Calu3 (cell line): ENCODE measurements around the gene CDK11B. TPM values are rescaled to one million over a fixed set of nuclear protein-coding genes. Genes with fewer than 3 reads are reported as not detected.

Source experiments
- BruUV-seq: library from RNA; stranded (reverse); fragments of 400-500 nt; replicated peaks from 2 replicates; lab custom pipeline; 2021; lab: Mats Ljungman, UMichigan
- CTCF ChIA-PET: fragments of 300-600 bp; sonication (Branson Sonifier 250); formaldehyde crosslinking; loops from one replicate; lab custom pipeline; 2022; ENCODE audit warnings: antibody characterized with exemption; lab: Charles Lee
- DNase-seq: peaks from one replicate; pipeline ENCODE4 v3.0.0; 2022
- H3K27ac Mint-ChIP-seq: one replicate; pipeline ENCODE4 v1.8.0; 2022; ENCODE audit warnings: mixed read lengths; ENCODE audit not compliant: unreplicated experiment
- H3K27me3 Mint-ChIP-seq: one replicate; pipeline ENCODE4 v1.8.0; 2022; ENCODE audit warnings: mixed read lengths; ENCODE audit not compliant: unreplicated experiment
- H3K36me3 Mint-ChIP-seq: one replicate; pipeline ENCODE4 v1.8.0; 2022; ENCODE audit warnings: mild to moderate bottlenecking, moderate library complexity, mixed read lengths; ENCODE audit not compliant: insufficient read depth, unreplicated experiment
- H3K4me1 Mint-ChIP-seq: one replicate; pipeline ENCODE4 v1.8.0; 2022; ENCODE audit warnings: mild to moderate bottlenecking, low read depth, mixed read lengths; ENCODE audit not compliant: unreplicated experiment
- H3K4me3 Mint-ChIP-seq: one replicate; pipeline ENCODE4 v1.8.0; 2022; ENCODE audit warnings: mild to moderate bottlenecking, low read depth, moderate library complexity, mixed read lengths; ENCODE audit not compliant: unreplicated experiment
- H3K9me3 Mint-ChIP-seq: one replicate; pipeline ENCODE4 v1.8.0; 2022; ENCODE audit warnings: low read depth, mixed read lengths; ENCODE audit not compliant: unreplicated experiment
- CTCF ChIP-seq: fragments of 200-600 bp; IDR thresholded peaks from one replicate; pipeline ENCODE4 v1.8.0; 2022; ENCODE audit warnings: antibody characterized with exemption; ENCODE audit not compliant: unreplicated experiment
- intact Hi-C: fragments of 100-400 bp; cut with micrococcal nuclease; formaldehyde crosslinking; loops from one replicate; pipeline ENCODE4 v1.10.0; 2022; ENCODE audit not compliant: unreplicated experiment
- total RNA-seq: library from RNA; stranded (reverse); gene quantifications from 2 replicates; pipeline ENCODE4 v1.2.3, GENCODE V29; 2022

The CDK11B gene
- total RNA-seq, 1 experiment from 2014 or later: 24.2 TPM

GRCh38 chr1:1605724-1606123 lies 53.1 kb downstream of the CDK11B start:
- H3K4me3 Mint-ChIP-seq: no peak overlapping the region
- DNase-seq: no peak
- H3K36me3 Mint-ChIP-seq: peaks cover 6% of the 10 kb centered on the region
- no peaks in the 10 kb centered on the region for H3K4me1 Mint-ChIP-seq
- H3K9me3 Mint-ChIP-seq: no peaks in the 10 kb centered on the region
- peaks cover 23% of the 10 kb centered on the region for H3K27me3 Mint-ChIP-seq
- intact Hi-C loops: no loop called here
- no TSS peak for BruUV-seq
- H3K27ac Mint-ChIP-seq: no peak overlapping the region
- TF ChIP-seq CTCF: no peak
- CTCF ChIA-PET: no interaction called here

- Mint-ChIP-seq H3K9me3 (no peaks in the 10 kb centered on the region), H3K4me1 (no peaks in the 10 kb centered on the region), H3K36me3 (peaks cover 7% of the 10 kb centered on the region), H3K27me3 (peaks cover 17% of the 10 kb centered on the region), H3K27ac (no peak overlapping the region), H3K4me3 (no peak overlapping the region)
- intact Hi-C loops: no loop called here
- CTCF ChIA-PET: no interaction called here
- no peak for DNase-seq
- no peak for TF ChIP-seq CTCF
- no TSS peak for BruUV-seq
Measured at GRCh38 chr1:1605034-1605591, 53.7 kb downstream of the CDK11B start.

DNA sequence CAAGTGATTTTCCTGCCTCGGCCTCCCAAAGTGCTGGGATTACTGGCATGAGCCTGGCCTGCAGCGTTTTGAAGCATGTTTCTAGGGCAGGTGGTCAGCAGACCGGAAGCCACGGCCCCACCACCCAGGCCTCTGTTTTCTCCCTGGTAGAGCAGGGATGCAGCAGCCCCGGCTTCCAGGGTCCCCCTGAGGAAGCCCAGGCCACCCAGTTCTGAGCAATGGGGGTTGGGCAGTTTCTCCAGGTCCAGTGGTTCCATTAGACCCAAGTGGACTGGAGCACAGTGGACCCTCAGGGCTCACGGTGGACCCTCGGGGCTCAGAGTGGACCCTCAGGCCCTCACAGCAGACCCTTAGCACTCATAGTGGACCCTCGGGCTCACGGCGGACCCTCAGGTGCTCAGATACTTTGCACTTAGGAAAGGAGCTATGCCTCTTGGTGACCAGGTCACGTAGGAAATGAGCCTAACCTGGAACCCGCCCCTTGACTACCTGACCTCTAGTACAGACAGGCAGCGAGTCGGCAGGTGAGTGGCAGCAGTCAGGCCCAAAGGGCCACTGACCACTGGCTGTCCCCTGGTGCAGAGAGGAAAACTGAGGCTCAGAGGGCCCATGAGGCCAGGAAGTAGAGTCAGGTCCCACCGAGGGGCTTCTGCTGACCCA lies 54.3 kb downstream of the CDK11B start:
- no peak overlapping the region for H3K4me3 Mint-ChIP-seq
- H3K36me3 Mint-ChIP-seq: peaks cover 7% of the 10 kb centered on the region
- no peak for TF ChIP-seq CTCF
- intact Hi-C loops: no loop called here
- no peaks in the 10 kb centered on the region for H3K4me1 Mint-ChIP-seq
- no peak for DNase-seq
- peaks cover 17% of the 10 kb centered on the region for H3K27me3 Mint-ChIP-seq
- BruUV-seq: no TSS peak
- H3K27ac Mint-ChIP-seq: no peak overlapping the region
- CTCF ChIA-PET: no interaction called here
- H3K9me3 Mint-ChIP-seq: no peaks in the 10 kb centered on the region

DNA sequence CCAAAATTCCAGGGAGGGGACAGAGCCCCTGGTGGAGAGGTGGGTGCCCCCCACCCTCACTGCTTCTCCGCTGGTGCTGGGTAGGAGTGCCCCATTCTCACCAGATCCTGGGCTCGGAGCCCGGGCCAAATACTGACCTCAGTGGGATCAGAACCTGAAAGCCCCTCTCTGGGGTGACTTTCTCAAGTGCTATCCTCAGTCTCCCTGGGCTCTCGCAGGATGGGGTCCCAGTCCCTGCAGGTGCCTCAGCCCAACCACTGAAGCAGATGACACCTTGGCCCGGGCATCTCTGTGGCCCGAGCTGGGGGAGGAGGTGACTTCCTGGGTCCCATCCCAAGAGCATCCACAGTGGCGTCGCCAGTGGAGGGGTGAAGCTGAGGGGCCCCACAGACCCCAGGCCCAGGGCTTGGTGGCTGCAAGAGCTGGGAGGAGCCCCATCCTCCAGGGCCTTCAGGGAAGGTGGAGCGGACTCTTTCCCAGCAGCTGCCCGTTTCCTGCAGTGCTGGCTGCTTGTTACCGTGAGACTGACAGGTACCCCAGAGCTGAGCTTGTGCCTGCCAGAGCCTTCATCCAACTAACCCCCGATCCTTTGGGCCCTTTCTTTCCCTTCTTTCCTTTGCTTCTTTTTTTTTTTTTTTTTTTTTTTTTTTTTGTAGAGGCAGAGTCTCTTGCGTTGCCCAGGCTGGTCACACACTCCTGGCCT lies 55.0 kb downstream of the CDK11B start:
- no peaks in the 10 kb centered on the region for H3K9me3 Mint-ChIP-seq
- peaks cover 17% of the 10 kb centered on the region for H3K27me3 Mint-ChIP-seq
- TF ChIP-seq CTCF: no peak
- DNase-seq: no peak
- intact Hi-C loops: no loop called here
- CTCF ChIA-PET: no interaction called here
- H3K27ac Mint-ChIP-seq: no peak overlapping the region
- peaks cover 10% of the 10 kb centered on the region for H3K36me3 Mint-ChIP-seq
- H3K4me1 Mint-ChIP-seq: no peaks in the 10 kb centered on the region
- BruUV-seq: no TSS peak
- no peak overlapping the region for H3K4me3 Mint-ChIP-seq
